GM12801 (cell line): ENCODE results near the gene PANK2.

Source experiments
- TF ChIP-seq, protein P1 (sequence below): IDR thresholded peaks from one replicate; pipeline ENCODE4 v1.5.1; 2011; ENCODE audit warnings: control low read depth; ENCODE audit not compliant: insufficient read length; ENCODE audit errors: extremely low read depth

Gene PANK2

DNA sequence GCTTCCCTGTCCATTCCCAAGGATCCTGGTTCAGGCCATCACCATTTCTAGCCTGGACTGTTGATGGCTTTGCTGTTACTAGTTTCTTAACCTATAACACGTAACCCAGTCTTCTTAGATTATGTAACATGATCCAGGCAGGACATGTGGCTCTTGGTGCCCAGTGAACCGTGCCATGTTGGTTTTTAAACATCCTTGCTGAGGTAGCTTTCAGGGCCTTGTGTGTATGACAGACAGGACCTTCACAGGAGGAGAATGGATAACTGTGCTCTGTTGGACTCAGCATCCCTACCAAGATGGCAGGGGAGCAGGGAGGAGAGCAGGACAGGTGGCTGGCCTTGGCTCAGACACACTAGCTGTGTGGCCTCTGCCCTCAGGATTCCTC, 46.8 kb downstream of the PANK2 start:
- TF ChIP-seq, protein P1, sequence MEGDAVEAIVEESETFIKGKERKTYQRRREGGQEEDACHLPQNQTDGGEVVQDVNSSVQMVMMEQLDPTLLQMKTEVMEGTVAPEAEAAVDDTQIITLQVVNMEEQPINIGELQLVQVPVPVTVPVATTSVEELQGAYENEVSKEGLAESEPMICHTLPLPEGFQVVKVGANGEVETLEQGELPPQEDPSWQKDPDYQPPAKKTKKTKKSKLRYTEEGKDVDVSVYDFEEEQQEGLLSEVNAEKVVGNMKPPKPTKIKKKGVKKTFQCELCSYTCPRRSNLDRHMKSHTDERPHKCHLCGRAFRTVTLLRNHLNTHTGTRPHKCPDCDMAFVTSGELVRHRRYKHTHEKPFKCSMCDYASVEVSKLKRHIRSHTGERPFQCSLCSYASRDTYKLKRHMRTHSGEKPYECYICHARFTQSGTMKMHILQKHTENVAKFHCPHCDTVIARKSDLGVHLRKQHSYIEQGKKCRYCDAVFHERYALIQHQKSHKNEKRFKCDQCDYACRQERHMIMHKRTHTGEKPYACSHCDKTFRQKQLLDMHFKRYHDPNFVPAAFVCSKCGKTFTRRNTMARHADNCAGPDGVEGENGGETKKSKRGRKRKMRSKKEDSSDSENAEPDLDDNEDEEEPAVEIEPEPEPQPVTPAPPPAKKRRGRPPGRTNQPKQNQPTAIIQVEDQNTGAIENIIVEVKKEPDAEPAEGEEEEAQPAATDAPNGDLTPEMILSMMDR = no peak

DNA sequence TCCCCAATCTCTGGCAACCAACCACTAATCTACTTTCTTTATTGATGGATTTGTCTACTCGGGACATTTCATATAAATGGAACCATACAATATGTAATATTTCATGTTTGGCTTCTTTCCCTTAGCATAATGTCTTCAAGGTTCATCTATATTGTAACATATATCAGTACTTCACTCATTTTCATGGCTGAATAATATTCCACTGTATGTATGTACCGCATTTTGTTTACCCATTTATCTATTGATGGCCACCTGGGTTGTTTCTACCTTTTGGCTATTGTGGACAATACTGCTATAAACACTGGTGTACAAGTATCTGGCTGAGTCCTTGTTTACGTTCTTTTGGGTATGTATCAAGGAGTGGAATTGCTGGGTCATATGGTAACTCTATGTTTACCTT, 48.4 kb downstream of the PANK2 start:
- TF ChIP-seq, protein P1 = no peak

DNA sequence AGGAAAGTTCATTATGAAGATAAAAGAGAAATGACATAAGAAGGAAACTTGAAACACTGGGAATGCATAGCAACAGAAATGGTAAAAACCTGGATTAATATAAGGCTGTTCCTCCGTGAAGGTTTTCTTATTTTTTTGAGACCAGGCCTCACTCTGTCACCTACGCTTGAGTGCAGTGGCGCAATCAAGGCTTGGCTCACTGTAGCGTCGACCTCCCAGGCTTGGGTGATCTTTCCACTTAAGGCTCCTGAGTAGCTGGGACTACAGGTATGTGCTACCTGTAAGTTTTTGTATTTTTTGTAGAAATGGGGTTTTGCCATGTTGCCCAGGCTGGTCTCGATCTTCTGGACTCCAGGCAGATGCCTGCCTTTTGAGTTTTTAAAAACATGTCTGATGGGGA, 51.7 kb downstream of the PANK2 start:
- TF ChIP-seq, protein P1 = no peak

DNA sequence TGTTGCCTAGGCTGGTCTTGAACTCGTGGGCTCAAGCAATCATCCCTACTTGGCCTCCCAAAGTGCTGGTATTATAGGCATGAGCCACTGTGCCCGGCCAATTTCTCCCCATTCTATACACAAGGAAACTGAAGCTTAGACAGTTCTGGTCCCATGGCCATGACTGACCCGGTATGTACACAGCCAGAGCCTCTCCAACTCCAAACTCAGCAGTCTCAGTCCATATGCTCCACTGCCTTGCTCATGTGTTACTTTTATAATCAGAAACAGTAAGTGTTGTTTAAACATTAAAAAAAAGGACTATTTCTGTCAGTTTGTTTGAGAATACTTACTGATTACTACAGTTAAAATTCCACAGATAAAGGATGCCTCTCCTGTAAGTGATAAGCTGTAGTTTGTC, 75.5 kb downstream of the PANK2 start:
- TF ChIP-seq, protein P1 = no peak

DNA sequence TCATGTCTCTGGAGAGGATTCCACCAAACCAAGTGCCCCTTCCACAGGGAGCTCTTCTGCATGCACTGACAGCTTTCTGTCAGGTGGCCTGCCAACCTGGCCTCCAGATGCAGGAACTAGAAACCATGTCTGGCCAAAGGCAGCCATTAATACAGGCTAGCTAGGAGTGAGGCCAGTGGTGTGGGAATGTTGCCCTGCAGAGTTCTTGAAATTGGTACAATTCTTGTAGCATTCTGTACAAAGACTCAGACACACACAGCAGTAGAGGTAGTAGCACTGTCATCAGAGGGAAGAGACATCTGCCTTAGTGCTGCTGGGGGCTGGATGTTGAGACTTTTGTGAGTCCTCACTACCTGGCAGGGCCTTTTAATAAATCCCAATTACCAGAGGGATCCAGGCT, 77.4 kb downstream of the PANK2 start:
- TF ChIP-seq, protein P1 = no peak

DNA sequence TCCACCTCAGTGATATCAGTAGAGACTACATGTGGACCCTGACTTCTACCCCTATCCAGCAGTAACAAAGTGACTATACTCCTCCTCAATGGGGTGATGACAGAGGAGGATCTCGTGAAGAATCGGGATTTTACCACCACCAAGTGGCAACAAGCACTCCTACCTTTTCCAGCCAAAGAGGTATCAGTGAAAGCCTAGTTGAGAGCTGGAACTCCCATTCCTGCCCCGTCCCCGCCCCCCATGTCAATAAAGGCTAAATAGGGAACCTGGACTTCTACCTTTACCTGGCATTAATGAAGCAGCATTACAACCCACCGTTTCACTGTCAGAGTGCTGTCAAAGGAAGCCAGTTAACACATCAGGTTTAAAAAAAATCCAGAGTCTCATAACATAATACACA, 80.8 kb downstream of the PANK2 start:
- TF ChIP-seq, protein P1 = no peak

DNA sequence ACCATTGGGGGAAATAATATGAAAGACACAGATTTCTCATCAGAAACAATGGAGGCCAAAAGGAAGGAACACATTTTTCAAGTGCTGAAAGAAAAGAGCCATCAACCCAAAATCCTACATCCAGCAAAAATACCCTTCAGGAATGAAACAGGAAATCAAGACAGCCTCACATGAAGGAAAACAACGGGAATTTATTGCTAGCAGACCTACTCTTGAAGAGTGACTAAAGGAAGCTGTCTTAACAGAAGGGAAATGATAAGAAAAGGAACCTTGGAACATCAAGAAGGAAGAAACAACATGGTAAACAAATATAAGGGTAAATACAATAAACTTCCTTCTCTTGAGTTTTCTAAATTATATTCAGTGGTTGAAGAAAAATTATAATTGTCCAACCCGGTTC, 82.0 kb downstream of the PANK2 start:
- TF ChIP-seq, protein P1 = no peak

DNA sequence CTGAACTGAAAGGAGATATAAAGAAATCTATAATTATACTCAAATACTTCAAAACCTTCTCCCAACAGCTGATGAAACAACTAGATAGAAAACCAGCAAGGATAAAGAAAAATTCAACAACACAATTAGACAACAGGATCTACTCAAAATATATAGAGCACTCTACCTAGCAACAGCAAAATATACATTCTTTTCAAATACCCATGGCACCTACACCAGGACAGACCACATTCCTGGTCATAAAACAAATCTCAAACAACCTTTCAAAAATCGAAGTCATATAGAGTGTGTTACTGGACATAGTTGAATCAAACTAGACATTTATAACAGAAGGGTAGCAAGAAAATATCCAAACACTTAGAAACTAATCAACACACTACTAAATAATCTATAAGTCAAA, 83.0 kb downstream of the PANK2 start:
- TF ChIP-seq, protein P1 = no peak
